Tibial artery (tissue), 4 donors: ENCODE measurements around the gene RCAN2.

Source experiments
- DNase-seq, 2 donors: peaks; one replicate each; pipeline ENCODE4 v3.0.0-alpha.2; 2019
- H3K27ac ChIP-seq, 2 donors: fragments of 200-600 bp; sonication (generic) in 1 of 2; 1 replicate in 1 of 2; 2 replicates in 1 of 2; pipeline ENCODE4 v1.5.1; 2018 to 2019; ENCODE audit warnings: mild to moderate bottlenecking in 1 of 2
- H3K27me3 ChIP-seq, 2 donors: fragments of 200-600 bp; sonication (generic) in 1 of 2; one replicate each; pipeline versions ENCODE4 v1.5.1 to v1.6.0; 2016 to 2019
- H3K36me3 ChIP-seq, 3 donors: fragments of 200-600 bp; sonication (generic) in 2 of 3; one replicate each; pipeline ENCODE4 v1.5.1; 2016 to 2019; ENCODE audit warnings: mild to moderate bottlenecking in 2 of 3
- H3K4me1 ChIP-seq, 4 donors: fragments of 200-600 bp; sonication (generic) in 2 of 4; 1 replicate in 3 of 4; 2 replicates in 1 of 4; pipeline ENCODE4 v1.5.1; 2016 to 2019
- H3K4me3 ChIP-seq, 2 donors: fragments of 200-600 bp; sonication (generic) in 1 of 2; 1 replicate in 1 of 2; 2 replicates in 1 of 2; pipeline ENCODE4 v1.5.1; 2018 to 2019; ENCODE audit warnings: mild to moderate bottlenecking in 2 of 2
- H3K9me3 ChIP-seq, 3 donors: fragments of 200-600 bp; sonication (generic) in 1 of 3; one replicate each; pipeline ENCODE4 v1.5.1; 2016 to 2019
- intact Hi-C: fragments of 100-400 bp; cut with DNase I; formaldehyde crosslinking; loops from one replicate; pipeline ENCODE4 v1.15.0; 2023; ENCODE audit warnings: low total_unique reads
- TF ChIP-seq, protein P1 (sequence below), 2 experiments: fragments of 200-600 bp in 1 of 2; fragments of 450-650 bp in 1 of 2; IDR thresholded peaks; one replicate each; pipeline ENCODE4 v1.5.1; 2017 to 2019; ENCODE audit warnings: antibody characterized with exemption in 2 of 2, mild to moderate bottlenecking in 1 of 2, moderate library complexity in 1 of 2

RCAN2 gene

DNA sequence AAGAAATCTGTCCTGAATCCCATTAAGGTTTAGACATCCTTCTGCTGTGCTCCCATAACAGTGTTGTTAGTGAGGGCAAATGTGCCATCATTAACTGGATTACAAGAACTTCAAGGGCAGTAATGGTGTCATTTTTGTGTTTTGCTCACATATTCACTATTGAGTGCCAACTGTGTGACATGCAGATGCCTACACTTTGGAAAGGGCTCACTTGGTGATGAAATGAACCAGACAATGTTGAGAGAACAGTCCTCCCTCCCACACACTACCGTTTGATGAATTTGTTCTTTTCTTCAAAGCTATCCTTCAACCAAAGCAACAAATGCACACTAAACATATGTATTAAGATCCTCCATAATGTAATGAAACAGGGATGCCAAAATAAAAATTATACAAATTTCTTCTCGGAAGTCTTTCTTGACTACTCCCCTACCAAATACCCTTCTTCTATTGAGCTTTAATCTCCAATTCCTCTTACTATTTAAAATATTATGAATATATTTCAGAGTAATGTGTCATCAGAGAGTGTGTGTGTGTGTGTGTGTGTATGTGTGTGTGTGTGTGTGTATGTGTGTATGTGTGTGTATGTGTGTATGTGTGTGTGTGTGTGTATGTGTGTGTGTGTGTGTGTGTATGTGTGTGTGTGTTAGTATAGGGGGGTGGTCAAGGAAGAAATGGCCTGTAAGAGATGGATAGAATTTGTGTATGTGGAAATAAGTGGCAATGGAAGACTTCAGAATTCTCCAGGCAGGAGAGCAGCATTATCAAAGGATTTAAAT lies 228.1 kb downstream of the RCAN2 start:
- intact Hi-C loops: no loop called here
- TF ChIP-seq, protein P1, sequence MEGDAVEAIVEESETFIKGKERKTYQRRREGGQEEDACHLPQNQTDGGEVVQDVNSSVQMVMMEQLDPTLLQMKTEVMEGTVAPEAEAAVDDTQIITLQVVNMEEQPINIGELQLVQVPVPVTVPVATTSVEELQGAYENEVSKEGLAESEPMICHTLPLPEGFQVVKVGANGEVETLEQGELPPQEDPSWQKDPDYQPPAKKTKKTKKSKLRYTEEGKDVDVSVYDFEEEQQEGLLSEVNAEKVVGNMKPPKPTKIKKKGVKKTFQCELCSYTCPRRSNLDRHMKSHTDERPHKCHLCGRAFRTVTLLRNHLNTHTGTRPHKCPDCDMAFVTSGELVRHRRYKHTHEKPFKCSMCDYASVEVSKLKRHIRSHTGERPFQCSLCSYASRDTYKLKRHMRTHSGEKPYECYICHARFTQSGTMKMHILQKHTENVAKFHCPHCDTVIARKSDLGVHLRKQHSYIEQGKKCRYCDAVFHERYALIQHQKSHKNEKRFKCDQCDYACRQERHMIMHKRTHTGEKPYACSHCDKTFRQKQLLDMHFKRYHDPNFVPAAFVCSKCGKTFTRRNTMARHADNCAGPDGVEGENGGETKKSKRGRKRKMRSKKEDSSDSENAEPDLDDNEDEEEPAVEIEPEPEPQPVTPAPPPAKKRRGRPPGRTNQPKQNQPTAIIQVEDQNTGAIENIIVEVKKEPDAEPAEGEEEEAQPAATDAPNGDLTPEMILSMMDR (IDR thresholded peaks at IDR 0.05): no peak

GRCh38 chr6:46258249-46258648 lies 233.0 kb downstream of the RCAN2 start:
- H3K27me3 ChIP-seq: no peaks in the 10 kb centered on the region
- TF ChIP-seq, protein P1 (IDR thresholded peaks at IDR 0.05): no peak
- peaks cover 0 to 79% (median 5%) of the 10 kb centered on the region in 4 donors for H3K4me1 ChIP-seq
- H3K9me3 ChIP-seq: no peaks in the 10 kb centered on the region
- intact Hi-C loops: no loop called here
- no peak overlapping the region for H3K27ac ChIP-seq
- no peaks in the 10 kb centered on the region for H3K36me3 ChIP-seq
- H3K4me3 ChIP-seq: no peak overlapping the region
- no peak for DNase-seq

More for the DNA sequence above, 228.1 kb downstream of the RCAN2 start:
- no peaks in the 10 kb centered on the region for H3K36me3 ChIP-seq
- no peaks in the 10 kb centered on the region for H3K27me3 ChIP-seq
- H3K27ac ChIP-seq: no peak overlapping the region
- no peaks in the 10 kb centered on the region for H3K9me3 ChIP-seq
- DNase-seq: no peak
- H3K4me1 ChIP-seq: peaks cover 0 to 61% (median 7%) of the 10 kb centered on the region in 4 donors
- H3K4me3 ChIP-seq: no peak overlapping the region

DNA sequence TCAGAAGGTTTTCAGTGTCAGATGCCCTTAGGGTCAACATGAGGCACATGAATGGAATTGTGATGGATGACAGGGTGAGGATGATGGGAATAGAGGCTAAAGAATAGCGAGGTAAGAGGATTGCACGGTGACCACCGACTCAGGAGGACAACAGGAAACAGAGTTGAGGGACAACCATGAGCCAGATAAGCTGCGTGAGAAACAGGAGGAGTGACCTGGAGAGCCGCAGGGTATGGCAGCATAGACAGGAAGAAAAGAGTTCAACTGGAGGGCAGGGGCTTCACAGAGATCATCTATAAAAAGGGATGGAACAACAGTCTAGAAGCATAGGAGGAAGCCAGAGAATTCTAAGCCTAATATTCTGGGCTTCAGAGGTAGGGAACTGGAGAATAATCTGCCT lies 235.7 kb downstream of the RCAN2 start:
- no peaks in the 10 kb centered on the region for H3K9me3 ChIP-seq
- H3K27ac ChIP-seq: no peak overlapping the region
- intact Hi-C loops: no loop called here
- H3K27me3 ChIP-seq: no peaks in the 10 kb centered on the region
- no peaks in the 10 kb centered on the region for H3K36me3 ChIP-seq
- TF ChIP-seq, protein P1 (IDR thresholded peaks at IDR 0.05): no peak
- H3K4me1 ChIP-seq: peaks cover 0 to 72% (median 6%) of the 10 kb centered on the region in 4 donors
- DNase-seq: no peak
- H3K4me3 ChIP-seq: no peak overlapping the region

GRCh38 chr6:46254946-46255345 lies 236.3 kb downstream of the RCAN2 start:
- Histone ChIP-seq H3K36me3 (no peaks in the 10 kb centered on the region), H3K27me3 (no peaks in the 10 kb centered on the region), H3K9me3 (no peaks in the 10 kb centered on the region), H3K27ac (no peak overlapping the region), H3K4me1 (peaks cover 0 to 67% (median 8%) of the 10 kb centered on the region in 4 donors), H3K4me3 (no peak overlapping the region)
- no peak for DNase-seq
- intact Hi-C loops: no loop called here
- TF ChIP-seq, protein P1 (IDR thresholded peaks at IDR 0.05): no peak

- intact Hi-C loops: no loop called here
- TF ChIP-seq, protein P1 (IDR thresholded peaks at IDR 0.05): no peak
- no peak for DNase-seq
- Histone ChIP-seq H3K4me3 (no peak overlapping the region), H3K4me1 (peaks cover 0 to 62% (median 8%) of the 10 kb centered on the region in 4 donors), H3K36me3 (no peaks in the 10 kb centered on the region), H3K27me3 (no peaks in the 10 kb centered on the region), H3K9me3 (no peaks in the 10 kb centered on the region), H3K27ac (no peak overlapping the region)
Observed at GRCh38 chr6:46254331-46254730, 236.9 kb downstream of the RCAN2 start.
